Uterus (tissue), 4 donors: Measurements from ENCODE around the gene TMEM30B. TPM values are rescaled to one million over a fixed set of nuclear protein-coding genes. Genes with fewer than 3 reads are reported as not detected.
A peak's percentile ranks its signal among the peaks of the same experiment; 100 is the strongest.
"Not testable (repeated sequence)": the region's sequence is repeated elsewhere in the genome, so short reads cannot be mapped to it uniquely, and the experiment has no call there.

Experiments used
- DNase-seq, 2 donors: peaks; one replicate each; pipeline ENCODE4 v3.0.0-alpha.2; 2019 to 2020
- H3K27ac ChIP-seq, 2 donors: fragments of 200-600 bp; sonication (generic); 1 replicate in 1 of 2; 2 replicates in 1 of 2; pipeline ENCODE4 v1.5.1; 2016 to 2018
- H3K27me3 ChIP-seq, 2 donors: fragments of 200-600 bp; sonication (generic); one replicate each; pipeline ENCODE4 v1.5.1; 2018 to 2019; ENCODE audit warnings: control low read depth in 1 of 2
- H3K36me3 ChIP-seq, 2 donors: fragments of 200-600 bp; sonication (generic); one replicate each; pipeline ENCODE4 v1.5.1; 2019; ENCODE audit warnings: control low read depth in 1 of 2
- H3K4me1 ChIP-seq, 2 donors: fragments of 200-600 bp; sonication (generic); one replicate each; pipeline ENCODE4 v1.5.1; 2018 to 2019; ENCODE audit warnings: control low read depth in 1 of 2
- H3K4me3 ChIP-seq, 2 donors: fragments of 200-600 bp; sonication (generic); 1 replicate in 1 of 2; 2 replicates in 1 of 2; pipeline ENCODE4 v1.5.1; 2018 to 2019; ENCODE audit warnings: mild to moderate bottlenecking in 1 of 2
- H3K9me3 ChIP-seq, 2 donors: fragments of 200-600 bp; sonication (generic); one replicate each; pipeline ENCODE4 v1.5.1; 2019; ENCODE audit warnings: control low read depth in 1 of 2
- CTCF ChIP-seq, 4 experiments: fragments of 200-600 bp in 2 of 4; fragments of 450-650 bp in 2 of 4; sonication (generic) in 2 of 4; IDR thresholded peaks; one replicate each; pipeline ENCODE4 v1.5.1; 2016 to 2019; ENCODE audit warnings: antibody characterized with exemption in 4 of 4, mild to moderate bottlenecking in 2 of 4, moderate library complexity in 1 of 4
- POLR2A ChIP-seq, 2 donors: fragments of 450-650 bp; IDR thresholded peaks; one replicate each; pipeline ENCODE4 v1.6.1; 2016; ENCODE audit warnings: antibody characterized with exemption in 2 of 2, mild to moderate bottlenecking in 1 of 2, moderate library complexity in 1 of 2
- intact Hi-C: fragments of 100-400 bp; cut with DNase I; formaldehyde crosslinking; loops from one replicate; pipeline ENCODE4 v1.15.1; 2023; ENCODE audit warnings: low total_unique reads
- total RNA-seq, 4 donors: library from RNA; depleted of rRNA in 3 of 4; stranded (reverse); fragments of >200 nt in 3 of 4; gene quantifications; one replicate each; pipeline versions ENCODE4 v1.1.0 to v1.2.4, GENCODE V29; 2014 to 2023
- donor health status: DM: yes; HTN: yes; CAD: no.

TMEM30B gene
- total RNA-seq, 4 donors from 2014 or later: 1.8 to 6.4 (median 3.3) TPM

GRCh38 chr14:61315313-61315712 lies 34.2 kb upstream of the TMEM30B start:
- no peak for DNase-seq
- no peaks in the 10 kb centered on the region for H3K4me1 ChIP-seq
- H3K4me3 ChIP-seq: no peak overlapping the region
- TF ChIP-seq POLR2A (IDR thresholded peaks at IDR 0.05) (no peak), CTCF (IDR thresholded peaks at IDR 0.05) (no peak)
- H3K36me3 ChIP-seq: no peaks in the 10 kb centered on the region
- no peak overlapping the region for H3K27ac ChIP-seq
- H3K27me3 ChIP-seq: no peaks in the 10 kb centered on the region
- intact Hi-C loops: no loop called here
- H3K9me3 ChIP-seq: no peaks in the 10 kb centered on the region

- H3K27me3 ChIP-seq, H3K4me3 ChIP-seq, DNase-seq, H3K4me1 ChIP-seq, H3K36me3 ChIP-seq, H3K9me3 ChIP-seq, intact Hi-C loops: not testable (repeated sequence)
- peak overlapping the region; percentile 15 to 63 for H3K27ac ChIP-seq
Observed at GRCh38 chr14:61308701-61309100, 27.6 kb upstream of the TMEM30B start.

GRCh38 chr14:61308198-61308597 lies 27.1 kb upstream of the TMEM30B start:
- TF ChIP-seq POLR2A (IDR thresholded peaks at IDR 0.05) (no peak), CTCF (IDR thresholded peaks at IDR 0.05) (no peak)

GRCh38 chr14:61304688-61305087 lies 23.6 kb upstream of the TMEM30B start:
- DNase-seq: no peak
- Histone ChIP-seq H3K36me3 (no peaks in the 10 kb centered on the region), H3K27me3 (no peaks in the 10 kb centered on the region), H3K27ac (no peak overlapping the region), H3K4me3 (no peak overlapping the region), H3K9me3 (no peaks in the 10 kb centered on the region), H3K4me1 (no peaks in the 10 kb centered on the region)
- intact Hi-C loops: no loop called here
- no peak for TF ChIP-seq CTCF (IDR thresholded peaks at IDR 0.05)
- TF ChIP-seq POLR2A (IDR thresholded peaks at IDR 0.05): no peak

More at GRCh38 chr14:61308198-61308597, 27.1 kb upstream of the TMEM30B start:
- Histone ChIP-seq H3K36me3 (no peaks in the 10 kb centered on the region), H3K27ac (peak overlapping the region in 1 of 2 donors; percentile 63), H3K9me3 (no peaks in the 10 kb centered on the region), H3K4me3 (no peak overlapping the region), H3K4me1 (no peaks in the 10 kb centered on the region), H3K27me3 (no peaks in the 10 kb centered on the region)
- no peak for DNase-seq
- intact Hi-C loops: no loop called here

GRCh38 chr14:61300754-61301153 lies 19.6 kb upstream of the TMEM30B start:
- H3K4me3 ChIP-seq: no peak overlapping the region
- H3K4me1 ChIP-seq: no peaks in the 10 kb centered on the region
- intact Hi-C loops: no loop called here
- no peaks in the 10 kb centered on the region for H3K9me3 ChIP-seq
- TF ChIP-seq POLR2A (IDR thresholded peaks at IDR 0.05) (no peak), CTCF (IDR thresholded peaks at IDR 0.05) (no peak)
- no peak for DNase-seq
- no peaks in the 10 kb centered on the region for H3K27me3 ChIP-seq
- H3K27ac ChIP-seq: no peak overlapping the region
- H3K36me3 ChIP-seq: no peaks in the 10 kb centered on the region

- no peaks in the 10 kb centered on the region for H3K27me3 ChIP-seq
- no peak for DNase-seq
- H3K36me3 ChIP-seq: no peaks in the 10 kb centered on the region
- TF ChIP-seq CTCF (IDR thresholded peaks at IDR 0.05): no peak
- TF ChIP-seq POLR2A (IDR thresholded peaks at IDR 0.05): no peak
- H3K9me3 ChIP-seq: no peaks in the 10 kb centered on the region
- intact Hi-C loops: no loop called here
- H3K4me3 ChIP-seq: no peak overlapping the region
- no peak overlapping the region for H3K27ac ChIP-seq
- no peaks in the 10 kb centered on the region for H3K4me1 ChIP-seq
Observed at GRCh38 chr14:61300209-61300608, 19.1 kb upstream of the TMEM30B start.
